Astrocyte of the spinal cord (primary cell): ENCODE results near the gene MAGEF1.

Source experiments
- DNase-seq: peaks from one replicate; pipeline ENCODE4 v3.0.0; 2011; ENCODE audit warnings: low read depth, low spot score
- H3K4me3 ChIP-seq: 2 replicates; pipeline ENCODE4 v1.5.1; 2011; ENCODE audit warnings: low read depth, mild to moderate bottlenecking, low read length, moderate library complexity
- in situ Hi-C: cut with HindIII; loops from 2 replicates; pipeline ENCODE4 v1.10.0; 2017; ENCODE audit warnings: low sequenced_read_pairs
- TF ChIP-seq, protein P1 (sequence below): IDR thresholded peaks from 2 replicates; pipeline ENCODE4 v1.5.1; 2012; ENCODE audit warnings: low read depth, mild to moderate bottlenecking, low read length, inconsistent platforms

MAGEF1 gene

GRCh38 chr3:184677344-184678316 lies 34.2 kb downstream of the MAGEF1 start:
- H3K4me3 ChIP-seq = no peak overlapping the region
- TF ChIP-seq, protein P1, sequence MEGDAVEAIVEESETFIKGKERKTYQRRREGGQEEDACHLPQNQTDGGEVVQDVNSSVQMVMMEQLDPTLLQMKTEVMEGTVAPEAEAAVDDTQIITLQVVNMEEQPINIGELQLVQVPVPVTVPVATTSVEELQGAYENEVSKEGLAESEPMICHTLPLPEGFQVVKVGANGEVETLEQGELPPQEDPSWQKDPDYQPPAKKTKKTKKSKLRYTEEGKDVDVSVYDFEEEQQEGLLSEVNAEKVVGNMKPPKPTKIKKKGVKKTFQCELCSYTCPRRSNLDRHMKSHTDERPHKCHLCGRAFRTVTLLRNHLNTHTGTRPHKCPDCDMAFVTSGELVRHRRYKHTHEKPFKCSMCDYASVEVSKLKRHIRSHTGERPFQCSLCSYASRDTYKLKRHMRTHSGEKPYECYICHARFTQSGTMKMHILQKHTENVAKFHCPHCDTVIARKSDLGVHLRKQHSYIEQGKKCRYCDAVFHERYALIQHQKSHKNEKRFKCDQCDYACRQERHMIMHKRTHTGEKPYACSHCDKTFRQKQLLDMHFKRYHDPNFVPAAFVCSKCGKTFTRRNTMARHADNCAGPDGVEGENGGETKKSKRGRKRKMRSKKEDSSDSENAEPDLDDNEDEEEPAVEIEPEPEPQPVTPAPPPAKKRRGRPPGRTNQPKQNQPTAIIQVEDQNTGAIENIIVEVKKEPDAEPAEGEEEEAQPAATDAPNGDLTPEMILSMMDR = no peak
- in situ Hi-C loops = no loop called here
- no peak for DNase-seq

DNA sequence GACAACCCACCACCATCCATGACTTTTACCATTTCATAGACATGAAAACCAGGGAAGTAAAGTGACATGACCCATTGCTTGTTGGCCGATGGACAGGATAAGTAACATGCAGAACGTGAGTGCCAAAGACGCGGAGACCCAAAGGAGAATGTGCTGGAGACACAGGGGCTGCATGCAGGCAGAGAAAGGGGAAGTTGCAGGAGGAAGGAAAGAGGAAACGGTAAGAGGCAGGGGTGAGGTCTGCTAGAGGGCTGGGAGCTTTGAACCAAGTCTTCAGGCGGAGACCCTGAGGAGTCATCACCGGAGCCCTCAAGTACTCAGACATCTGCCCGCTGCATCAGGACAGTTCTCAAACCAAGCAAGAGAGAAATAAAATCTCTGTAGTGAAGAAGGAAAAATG lies 34.9 kb downstream of the MAGEF1 start:
- TF ChIP-seq, protein P1 = no peak
- in situ Hi-C loops = no loop called here

GRCh38 chr3:184674626-184675025 lies 37.2 kb downstream of the MAGEF1 start:
- TF ChIP-seq, protein P1 = no peak
- no peak overlapping the region for H3K4me3 ChIP-seq
- DNase-seq = no peak
- in situ Hi-C loops = no loop called here

More for the DNA sequence above, 34.9 kb downstream of the MAGEF1 start:
- no peak overlapping the region for H3K4me3 ChIP-seq
- no peak for DNase-seq

DNA sequence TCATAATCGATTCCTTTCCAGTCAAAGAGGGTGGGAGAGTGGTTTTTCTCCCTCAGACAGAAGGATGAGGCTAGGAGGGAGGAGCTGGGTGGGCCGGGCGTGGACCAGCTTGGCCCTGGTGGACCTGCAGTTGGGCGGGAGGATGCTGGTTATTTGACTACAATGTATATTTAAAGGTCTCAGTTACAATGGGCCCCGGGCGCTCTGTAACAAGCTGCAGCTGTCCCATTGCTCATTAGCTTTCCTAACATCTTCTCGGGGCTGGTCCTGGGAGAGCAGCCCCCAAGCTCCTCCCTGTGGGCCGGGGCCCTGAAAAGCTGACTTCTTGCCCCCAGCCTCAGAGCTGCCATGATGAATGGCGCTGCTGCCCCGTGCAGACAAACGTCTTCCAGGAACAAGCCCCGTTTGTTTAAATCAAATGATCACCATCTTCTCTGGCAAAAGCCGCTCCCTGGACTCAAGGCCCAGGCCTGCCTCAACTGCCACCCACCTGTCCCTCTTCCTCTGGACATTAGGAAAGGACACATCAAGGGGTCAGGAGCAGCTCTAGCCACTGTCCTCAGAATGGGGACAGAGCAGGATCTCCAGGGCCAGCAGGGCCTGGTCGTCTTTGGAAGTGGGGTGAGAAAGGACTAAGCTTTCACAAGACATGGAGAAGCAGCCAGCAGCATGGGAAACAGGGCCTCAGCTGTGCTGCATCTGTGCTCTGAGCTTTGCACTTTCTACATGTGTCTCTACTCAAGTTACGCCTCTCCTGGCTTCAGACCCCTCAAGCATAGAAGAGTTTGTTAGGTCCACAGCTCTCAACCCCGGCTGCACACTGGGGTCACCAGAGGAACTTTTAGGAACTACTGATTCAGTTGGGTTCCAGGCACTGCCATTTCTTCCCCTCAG lies 38.6 kb downstream of the MAGEF1 start:
- in situ Hi-C loops = no loop called here
- no peak for DNase-seq
- TF ChIP-seq, protein P1 = no peak
- no peak overlapping the region for H3K4me3 ChIP-seq

DNA sequence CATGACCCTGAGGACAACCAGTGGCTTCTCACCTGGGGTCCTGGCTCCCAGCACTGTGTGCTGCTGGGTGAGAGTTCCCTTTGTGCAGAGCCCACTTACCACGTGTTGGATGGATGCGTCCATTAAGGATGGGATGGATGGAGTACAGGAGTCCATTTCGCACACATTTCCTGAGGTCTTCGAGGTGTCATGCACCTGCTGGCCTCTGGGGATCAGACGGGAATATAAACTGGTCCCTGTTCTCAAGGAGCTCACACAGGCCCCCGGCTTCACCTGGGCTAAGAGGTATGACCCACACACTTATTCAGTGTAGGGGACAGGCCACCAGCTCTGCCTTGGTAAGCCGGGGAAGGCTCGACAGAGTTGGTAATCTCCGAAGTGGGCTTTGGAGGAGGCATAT lies 39.5 kb downstream of the MAGEF1 start:
- in situ Hi-C loops = no loop called here
- H3K4me3 ChIP-seq = no peak overlapping the region
- no peak for DNase-seq
- TF ChIP-seq, protein P1 = no peak

GRCh38 chr3:184670091-184670602 lies 41.7 kb downstream of the MAGEF1 start:
- H3K4me3 ChIP-seq = no peak overlapping the region

More at GRCh38 chr3:184670091-184670602, 41.7 kb downstream of the MAGEF1 start:
- in situ Hi-C loops = no loop called here
- no peak for DNase-seq
- TF ChIP-seq, protein P1 = no peak
